SH-SY5Y (cell line): ENCODE data around the gene ENAH.

ENCODE experiments used
- GATA2 ChIP-seq: IDR thresholded peaks from 2 replicates; pipeline ENCODE4 v1.6.1; 2011; ENCODE audit warnings: mild to moderate bottlenecking, low read depth, low read length
- GATA3 ChIP-seq: IDR thresholded peaks from 2 replicates; pipeline ENCODE4 v1.6.1; 2011; ENCODE audit warnings: low read depth, mild to moderate bottlenecking, low read length, moderate library complexity

- no peak for TF ChIP-seq GATA2
- TF ChIP-seq GATA3 = no peak
Observed at GRCh38 chr1:225595452-225595851, 57.5 kb downstream of the ENAH start.
